ENCODE measurements around the gene ADAP1.

ADAP1 gene

DNA sequence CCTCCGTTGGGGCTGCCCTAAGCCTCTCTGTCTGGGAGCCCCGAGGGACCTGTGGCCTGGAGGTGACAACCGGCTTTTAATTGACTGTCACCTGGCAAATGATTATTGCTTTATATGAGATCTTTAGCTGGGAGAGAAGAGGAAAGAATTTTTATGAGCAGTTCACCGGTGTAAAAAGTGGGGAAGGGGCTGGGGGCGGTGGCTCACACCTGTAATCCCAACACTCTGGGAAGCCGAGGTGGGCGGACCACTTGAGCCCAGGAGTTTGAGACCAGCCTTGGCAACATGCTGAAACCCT, 23.5 kb upstream of the ADAP1 start:
- TF ChIP-seq TAF1 (IDR thresholded peaks at IDR 0.05; ENCODE audit: borderline replicate concordance, low read depth, low read length) = no peak
- TF ChIP-seq POLR2AphosphoS5 (IDR thresholded peaks at IDR 0.05; ENCODE audit: low read depth, low read length) = no peak
- TF ChIP-seq POLR2A (IDR thresholded peaks at IDR 0.05; ENCODE audit: low read depth, low read length) = no peak
- FAIRE-seq (no peak), DNase-seq (ENCODE audit: insufficient read length) (no peak)

DNA sequence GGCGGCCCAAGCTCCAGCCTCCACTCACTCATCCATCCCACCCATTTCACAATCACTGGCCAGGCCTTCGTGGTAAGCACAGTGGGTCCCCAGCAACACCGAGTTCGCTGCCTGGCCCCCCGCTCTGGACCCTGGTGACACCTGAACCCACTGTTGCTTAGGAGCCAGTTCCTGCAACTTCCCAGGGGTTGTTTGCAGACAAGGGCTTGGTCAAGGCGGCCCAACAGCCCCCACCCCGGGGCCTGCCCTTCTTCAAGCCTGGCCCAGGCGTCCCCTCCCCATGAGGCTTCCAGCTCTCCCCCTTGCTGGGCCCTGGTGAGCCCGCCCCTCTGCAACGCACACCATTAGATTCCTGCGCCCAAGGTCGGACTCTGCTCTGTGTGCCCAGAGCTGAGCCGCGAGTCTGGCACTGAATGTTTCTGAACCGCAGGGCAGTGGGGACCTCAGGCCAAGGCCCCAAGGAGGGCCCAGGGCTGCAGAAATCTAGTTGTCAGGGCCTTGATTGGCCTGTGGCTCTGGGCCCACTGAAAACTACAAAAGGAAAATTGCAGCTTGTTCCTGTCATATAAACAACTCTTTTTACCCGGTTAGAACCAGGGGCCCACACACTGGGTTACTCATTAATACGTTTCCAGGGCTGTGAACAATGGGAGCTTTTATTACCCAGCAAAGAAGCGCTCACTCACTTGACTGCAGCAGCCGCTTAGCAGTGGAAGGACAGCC, 23.0 kb upstream of the ADAP1 start:
- no peak for TF ChIP-seq TAF1 (IDR thresholded peaks at IDR 0.05; ENCODE audit: borderline replicate concordance, low read depth, low read length)
- TF ChIP-seq POLR2AphosphoS5 (IDR thresholded peaks at IDR 0.05; ENCODE audit: low read depth, low read length) = no peak
- TF ChIP-seq POLR2A (IDR thresholded peaks at IDR 0.05; ENCODE audit: low read depth, low read length) = no peak
- no peak for DNase-seq (ENCODE audit: insufficient read length)
- FAIRE-seq = no peak

DNA sequence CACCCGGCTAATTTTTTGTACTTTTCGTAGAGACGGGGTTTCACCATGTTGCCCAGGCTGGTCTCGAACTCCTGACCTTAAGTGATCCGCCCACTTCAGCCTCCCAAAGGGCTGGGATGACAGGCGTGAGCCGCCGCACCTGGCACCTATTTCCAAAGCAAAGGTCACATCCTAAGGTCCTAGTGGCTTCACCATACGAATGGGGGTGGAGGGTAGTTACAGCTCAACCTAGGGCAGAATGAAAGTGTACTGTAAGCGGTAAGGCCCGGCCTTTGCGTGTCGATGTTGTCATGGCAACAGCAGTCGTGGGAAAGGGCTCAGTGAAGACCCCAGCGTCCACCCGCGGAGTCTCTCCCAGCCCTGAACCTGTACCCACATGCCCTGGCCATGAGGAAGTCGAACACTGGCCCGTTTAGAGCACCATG, 22.4 kb upstream of the ADAP1 start:
- no peak for TF ChIP-seq POLR2AphosphoS5 (IDR thresholded peaks at IDR 0.05; ENCODE audit: low read depth, low read length)
- no peak for TF ChIP-seq TAF1 (IDR thresholded peaks at IDR 0.05; ENCODE audit: borderline replicate concordance, low read depth, low read length)
- TF ChIP-seq POLR2A (IDR thresholded peaks at IDR 0.05; ENCODE audit: low read depth, low read length) = no peak
- FAIRE-seq (no peak), DNase-seq (ENCODE audit: insufficient read length) (no peak)

DNA sequence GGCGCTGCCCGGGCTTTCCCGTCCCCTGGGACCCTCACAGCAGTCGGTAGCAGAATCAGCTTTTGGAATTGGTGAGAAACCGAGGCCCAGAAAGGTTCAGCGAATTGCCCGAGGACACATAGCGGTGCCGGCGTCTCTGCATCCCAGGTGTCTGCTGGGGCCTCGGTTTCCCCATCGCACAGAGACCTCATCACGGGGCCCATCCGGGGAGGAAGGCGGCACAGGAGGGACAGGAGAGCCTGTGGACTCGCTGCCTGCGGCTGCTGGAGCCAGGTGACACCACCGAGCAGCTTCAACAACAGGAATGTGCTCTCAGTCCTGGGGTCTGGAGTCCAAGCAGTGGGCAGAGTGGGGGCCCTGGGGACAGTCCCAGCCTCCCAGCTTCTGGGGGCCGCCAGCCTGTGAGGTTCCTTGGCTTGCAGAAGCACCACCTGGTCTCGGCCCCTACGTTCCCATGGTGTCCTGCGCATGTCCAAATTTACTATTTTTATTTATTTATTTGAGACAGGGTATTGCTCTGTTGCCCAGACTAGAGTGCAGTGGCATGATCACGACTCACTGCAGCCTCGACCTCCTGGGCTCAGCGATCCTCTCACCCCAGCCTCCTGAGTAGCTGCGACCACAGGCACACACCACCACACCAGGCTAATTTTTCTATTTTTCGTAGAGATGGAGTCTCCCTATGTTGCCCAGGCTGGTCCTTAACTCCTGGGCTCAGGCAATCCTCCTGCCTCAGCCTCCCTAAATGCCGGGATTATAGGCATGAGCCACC, 21.4 kb upstream of the ADAP1 start:
- FAIRE-seq = no peak
- TF ChIP-seq TAF1 (IDR thresholded peaks at IDR 0.05; ENCODE audit: borderline replicate concordance, low read depth, low read length) (no peak), POLR2A (IDR thresholded peaks at IDR 0.05; ENCODE audit: low read depth, low read length) (no peak), POLR2AphosphoS5 (IDR thresholded peaks at IDR 0.05; ENCODE audit: low read depth, low read length) (no peak)
- DNase-seq (ENCODE audit: insufficient read length) = no peak

DNA sequence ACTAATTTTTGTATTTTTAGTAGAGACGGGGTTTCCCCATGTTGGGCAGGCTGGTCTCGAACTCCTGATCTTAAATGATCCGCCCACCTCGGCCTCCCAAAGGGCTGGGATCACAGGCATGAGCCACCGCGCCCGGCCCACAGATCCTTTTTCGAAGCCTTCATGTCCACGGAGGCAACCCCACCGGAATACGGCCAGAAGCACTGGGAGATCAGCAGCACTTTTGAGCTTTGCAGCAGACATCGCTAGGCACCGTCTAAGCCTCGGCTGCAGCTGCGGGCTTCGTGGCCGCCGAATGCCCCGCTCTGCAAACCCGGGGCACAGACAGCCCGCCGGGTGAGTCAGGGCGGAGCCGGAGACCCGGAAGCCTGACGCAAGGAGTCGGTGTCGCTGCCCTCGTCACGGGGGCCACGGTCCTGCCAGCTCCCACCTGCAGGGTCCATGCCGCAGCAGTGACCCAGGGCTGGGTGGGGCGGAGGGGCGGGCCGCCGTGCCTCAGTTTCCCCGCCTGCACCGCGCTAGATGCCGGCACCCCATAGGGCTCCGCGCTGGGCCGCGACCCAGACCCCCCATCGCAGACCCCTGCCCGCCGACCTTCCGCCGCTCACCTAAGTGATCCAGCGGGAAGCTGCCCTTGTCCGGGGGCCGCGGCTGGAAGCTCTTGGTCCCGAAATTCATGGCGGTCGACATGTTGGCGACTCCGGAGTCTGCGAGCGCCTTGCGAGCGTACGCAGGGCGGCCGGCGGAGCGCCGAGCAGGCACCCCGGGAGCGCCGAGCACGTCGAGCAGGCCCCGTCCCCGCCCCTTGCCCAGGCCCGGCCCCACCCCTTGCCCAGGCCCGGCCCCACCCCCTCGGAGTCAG, 20.6 kb upstream of the ADAP1 start, which contains the start of gene COX19:
COX19 (minus strand) TSS at position 730 of the 862 bp plus-strand sequence; CDS start at position 690, 40 bp downstream.
- peak; percentile 76 for FAIRE-seq
- peak; percentile 68; the same call in 1 of the 2 replicates for TF ChIP-seq TAF1 (IDR thresholded peaks at IDR 0.05; ENCODE audit: borderline replicate concordance, low read depth, low read length)
- TF ChIP-seq POLR2AphosphoS5 (IDR thresholded peaks at IDR 0.05; ENCODE audit: low read depth, low read length) = peak; percentile 79
- peak; percentile 90 for TF ChIP-seq POLR2A (IDR thresholded peaks at IDR 0.05; ENCODE audit: low read depth, low read length)
- DNase-seq (ENCODE audit: insufficient read length) = peak; percentile 92

DNA sequence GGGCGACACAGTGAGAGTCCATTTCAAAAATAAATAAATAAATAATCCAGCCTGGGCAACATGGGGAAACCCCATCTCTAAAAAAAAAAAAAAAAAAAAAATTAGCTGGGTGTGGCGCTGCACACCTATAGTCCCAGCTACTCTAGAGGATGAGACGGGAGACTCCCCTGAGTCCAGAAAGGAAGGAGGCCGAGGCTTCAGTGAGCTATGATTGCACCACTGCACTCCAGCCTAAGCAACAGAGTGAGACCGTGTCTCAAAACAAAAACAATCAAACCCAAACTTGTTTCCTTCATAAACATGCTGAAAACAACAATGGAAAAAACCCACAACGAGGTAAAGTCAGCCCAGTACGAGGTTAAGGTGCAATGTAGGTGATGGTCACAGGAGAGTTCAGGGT, 19.7 kb upstream of the ADAP1 start:
- FAIRE-seq (peak; percentile 9), DNase-seq (ENCODE audit: insufficient read length) (no peak)
- TF ChIP-seq POLR2AphosphoS5 (IDR thresholded peaks at IDR 0.05; ENCODE audit: low read depth, low read length) = no peak
- no peak for TF ChIP-seq POLR2A (IDR thresholded peaks at IDR 0.05; ENCODE audit: low read depth, low read length)
- no peak for TF ChIP-seq TAF1 (IDR thresholded peaks at IDR 0.05; ENCODE audit: borderline replicate concordance, low read depth, low read length)

DNA sequence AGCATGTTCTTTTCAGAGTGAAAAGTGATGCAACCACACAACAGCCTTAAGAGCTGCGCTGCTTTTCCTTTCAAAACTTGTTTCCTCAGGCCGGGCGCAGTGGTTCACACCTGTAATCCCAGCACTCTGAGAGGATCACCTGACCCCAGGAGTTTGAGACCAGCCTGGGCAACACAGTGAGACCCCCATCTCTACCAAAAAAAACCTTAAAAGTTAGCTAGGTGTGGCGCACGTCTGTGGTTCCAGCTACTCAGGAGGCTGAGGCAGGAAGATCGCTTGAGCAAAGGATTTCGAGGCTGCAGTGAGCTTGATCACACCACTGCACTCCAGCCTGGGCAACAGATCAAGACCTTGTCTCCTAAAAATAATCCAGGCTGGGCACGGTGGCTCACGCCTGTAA, 18.8 kb upstream of the ADAP1 start:
- TF ChIP-seq TAF1 (IDR thresholded peaks at IDR 0.05; ENCODE audit: borderline replicate concordance, low read depth, low read length) = no peak
- no peak for TF ChIP-seq POLR2AphosphoS5 (IDR thresholded peaks at IDR 0.05; ENCODE audit: low read depth, low read length)
- no peak for TF ChIP-seq POLR2A (IDR thresholded peaks at IDR 0.05; ENCODE audit: low read depth, low read length)
- FAIRE-seq (no peak), DNase-seq (ENCODE audit: insufficient read length) (no peak)

DNA sequence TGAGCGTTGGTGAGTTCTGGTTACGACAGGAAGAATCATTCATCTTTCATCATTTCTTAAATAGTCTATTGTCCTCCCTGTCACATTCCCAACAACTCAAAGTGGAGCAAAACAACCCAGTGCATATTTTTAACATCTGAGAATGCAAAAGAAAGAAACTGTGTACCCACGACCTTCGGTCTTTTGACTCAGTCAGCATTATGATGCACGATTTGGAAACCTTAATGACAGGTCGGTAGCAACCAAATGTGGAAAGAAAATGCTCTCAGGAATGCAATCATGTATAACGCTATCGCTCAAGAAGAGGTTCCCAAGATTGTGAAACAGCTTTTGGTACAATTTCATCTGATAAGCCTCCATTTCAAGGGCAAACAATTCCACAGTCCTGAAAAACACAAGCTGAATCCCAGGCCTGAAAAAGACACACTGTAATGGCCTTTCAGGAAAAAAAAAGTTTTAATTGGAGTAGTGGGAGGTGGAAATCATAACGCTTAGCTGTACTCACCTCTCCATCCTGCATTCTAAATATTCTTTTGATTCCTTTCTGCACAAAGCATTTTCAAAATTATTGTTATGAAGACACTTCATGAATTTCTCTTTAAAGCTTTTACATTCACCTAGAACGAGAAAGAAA, 18.3 kb upstream of the ADAP1 start:
- TF ChIP-seq POLR2A (IDR thresholded peaks at IDR 0.05; ENCODE audit: low read depth, low read length) (no peak), TAF1 (IDR thresholded peaks at IDR 0.05; ENCODE audit: borderline replicate concordance, low read depth, low read length) (no peak), POLR2AphosphoS5 (IDR thresholded peaks at IDR 0.05; ENCODE audit: low read depth, low read length) (no peak)
- DNase-seq (ENCODE audit: insufficient read length) = no peak
- FAIRE-seq = no peak

DNA sequence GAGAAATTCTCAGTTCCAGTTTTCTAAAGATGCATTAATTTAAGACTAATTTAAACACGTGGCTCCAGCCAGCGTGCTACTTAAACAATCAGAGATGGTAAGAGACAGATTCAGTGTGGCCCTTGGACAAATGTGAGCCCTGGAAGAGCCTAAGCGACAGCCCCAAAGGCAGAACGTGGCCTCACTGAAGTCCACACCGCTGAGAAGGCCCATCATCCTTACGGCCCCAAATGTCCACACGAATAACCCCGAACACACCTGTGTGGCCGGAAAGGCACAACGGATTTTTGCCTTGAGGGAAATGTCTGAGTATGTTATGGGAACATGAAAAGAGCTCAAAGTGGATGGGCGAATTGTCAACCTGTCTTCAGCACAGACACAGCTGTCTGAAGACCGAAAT, 17.6 kb upstream of the ADAP1 start:
- DNase-seq (ENCODE audit: insufficient read length) (no peak), FAIRE-seq (no peak)
- TF ChIP-seq TAF1 (IDR thresholded peaks at IDR 0.05; ENCODE audit: borderline replicate concordance, low read depth, low read length) (no peak), POLR2A (IDR thresholded peaks at IDR 0.05; ENCODE audit: low read depth, low read length) (no peak), POLR2AphosphoS5 (IDR thresholded peaks at IDR 0.05; ENCODE audit: low read depth, low read length) (no peak)

DNA sequence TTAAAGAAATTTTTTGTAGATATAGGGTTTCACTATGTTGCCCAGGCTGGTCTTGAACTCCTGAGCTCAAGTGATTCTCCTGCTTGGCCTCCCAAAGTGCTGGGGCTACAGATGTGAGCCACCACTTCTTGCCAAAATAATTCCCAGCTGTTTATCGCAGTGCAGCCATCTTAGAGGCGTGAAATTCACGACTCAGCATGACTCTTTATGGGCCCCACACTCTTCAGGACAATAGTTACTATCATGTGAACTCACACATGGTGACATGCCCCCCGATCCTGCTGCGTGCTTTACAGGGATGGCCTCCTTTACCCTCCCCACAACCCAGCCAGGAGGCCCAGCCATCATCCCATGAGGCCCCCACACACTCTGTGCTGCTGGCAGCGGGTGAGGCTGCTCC, 16.3 kb upstream of the ADAP1 start:
- FAIRE-seq (no peak), DNase-seq (ENCODE audit: insufficient read length) (no peak)
- TF ChIP-seq POLR2AphosphoS5 (IDR thresholded peaks at IDR 0.05; ENCODE audit: low read depth, low read length) = no peak
- TF ChIP-seq TAF1 (IDR thresholded peaks at IDR 0.05; ENCODE audit: borderline replicate concordance, low read depth, low read length) = no peak
- no peak for TF ChIP-seq POLR2A (IDR thresholded peaks at IDR 0.05; ENCODE audit: low read depth, low read length)

DNA sequence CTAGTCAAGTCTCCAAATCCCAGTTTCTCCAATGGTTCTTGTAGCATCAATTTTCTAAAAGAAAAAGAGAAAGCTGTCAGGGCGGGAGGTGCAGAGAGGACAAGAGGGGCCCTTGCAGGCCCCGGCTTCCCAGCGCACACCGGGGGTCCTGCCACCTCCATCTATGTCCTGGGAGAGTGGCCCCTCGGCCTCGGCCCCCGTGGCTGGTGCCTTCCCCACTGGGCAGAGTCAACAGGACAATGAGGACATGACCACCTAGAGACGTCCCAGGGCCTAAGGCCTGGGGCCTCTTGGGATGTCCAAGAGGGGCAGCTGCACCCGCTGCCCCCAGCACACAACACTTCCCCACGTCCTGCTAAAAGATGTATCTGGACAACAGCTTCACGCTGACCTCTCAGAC, 14.9 kb upstream of the ADAP1 start:
- no peak for FAIRE-seq
- no peak for DNase-seq (ENCODE audit: insufficient read length)
- TF ChIP-seq TAF1 (IDR thresholded peaks at IDR 0.05; ENCODE audit: borderline replicate concordance, low read depth, low read length) (no peak), POLR2A (IDR thresholded peaks at IDR 0.05; ENCODE audit: low read depth, low read length) (no peak), POLR2AphosphoS5 (IDR thresholded peaks at IDR 0.05; ENCODE audit: low read depth, low read length) (no peak)
